Motor neuron (in vitro differentiated cells): Measurements from ENCODE around the gene PLXNB2. TPM values are rescaled to one million over a fixed set of nuclear protein-coding genes. Genes with fewer than 3 reads are reported as not detected.
A peak's percentile ranks its signal among the peaks of the same experiment; 100 is the strongest.

Experiments
- ATAC-seq, 8 experiments: fragments of 200-7000 bp; cut with Tn5 transposase; replicated peaks in 6 of 8; 2 replicates each; pipeline ENCODE4 v1.8.0; 2021; ENCODE audit warnings: mild to moderate bottlenecking in 8 of 8, moderate library complexity in 8 of 8
- H3K27ac ChIP-seq, 2 donors: fragments of 250-450 bp; sonication (Bioruptor Pico); 2 replicates each; pipeline ENCODE4 v1.9.0; 2021; ENCODE audit warnings: antibody characterized with exemption in 2 of 2, mild to moderate bottlenecking in 2 of 2, moderate library complexity in 1 of 2
- H3K4me1 ChIP-seq, 2 donors: fragments of 250-450 bp; sonication (Bioruptor Pico); replicated peaks in 1 of 2; 2 replicates each; pipeline ENCODE4 v1.6.1; 2021; ENCODE audit warnings: antibody characterized with exemption in 2 of 2, mild to moderate bottlenecking in 2 of 2, moderate library complexity in 1 of 2
- H3K4me3 ChIP-seq, 5 donors: fragments of 250-450 bp; sonication (Bioruptor Pico); 2 replicates each; pipeline ENCODE4 v1.9.0; 2021; ENCODE audit warnings: antibody characterized with exemption in 5 of 5, mild to moderate bottlenecking in 5 of 5, moderate library complexity in 4 of 5
- WGBS, 10 experiments: fragments of 450-650 bp; shearing (Covaris generic); methylation state at CpG; one replicate each; pipeline ENCODE4 v1.0.0; 2022; 5-methylcytosine and 5-hydroxymethylcytosine counted together
- in situ Hi-C, 9 experiments: fragments of 400-800 bp; cut with MboI; loops; one replicate each; pipeline ENCODE4 v1.15.0; 2021; ENCODE audit warnings: low sequenced_read_pairs in 9 of 9, low pct_unique_long_range_greater_than_20kb in 2 of 9; ENCODE audit not compliant: unreplicated experiment in 9 of 9
- total RNA-seq, 8 experiments: library from RNA; unstranded; fragments of 300-600 nt; gene quantifications; 2 replicates each; pipeline versions ENCODE4 v1.2.3 to v1.2.4, GENCODE V29; 2022

Gene PLXNB2
- total RNA-seq, 8 experiments from 2014 or later, result 36.8 to 104 (median 59.6) TPM

DNA sequence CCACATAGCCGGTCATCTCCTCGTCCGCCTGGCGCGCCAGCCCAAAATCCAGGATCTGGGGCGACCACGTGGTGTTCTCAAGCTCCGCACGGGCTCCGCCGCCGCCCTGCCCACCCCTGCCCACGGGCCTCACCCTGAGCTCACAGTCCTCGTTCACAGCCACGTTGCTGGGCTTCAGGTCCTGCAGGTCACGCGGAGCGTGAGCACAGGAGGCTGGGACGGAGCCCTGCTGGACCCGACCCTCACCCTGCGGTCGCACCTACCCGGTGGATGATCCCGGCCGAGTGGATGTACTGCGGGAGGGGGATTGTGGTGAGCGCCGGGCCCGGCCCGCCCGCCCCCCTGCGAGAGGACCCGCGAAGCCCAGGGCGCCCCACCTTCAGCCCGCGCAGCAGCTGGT is 40.5 kb downstream of the PLXNB2 start:
- peak overlapping the region in 4 of 5 donors; percentile 19 to 74 (median 25) for H3K4me3 ChIP-seq

DNA sequence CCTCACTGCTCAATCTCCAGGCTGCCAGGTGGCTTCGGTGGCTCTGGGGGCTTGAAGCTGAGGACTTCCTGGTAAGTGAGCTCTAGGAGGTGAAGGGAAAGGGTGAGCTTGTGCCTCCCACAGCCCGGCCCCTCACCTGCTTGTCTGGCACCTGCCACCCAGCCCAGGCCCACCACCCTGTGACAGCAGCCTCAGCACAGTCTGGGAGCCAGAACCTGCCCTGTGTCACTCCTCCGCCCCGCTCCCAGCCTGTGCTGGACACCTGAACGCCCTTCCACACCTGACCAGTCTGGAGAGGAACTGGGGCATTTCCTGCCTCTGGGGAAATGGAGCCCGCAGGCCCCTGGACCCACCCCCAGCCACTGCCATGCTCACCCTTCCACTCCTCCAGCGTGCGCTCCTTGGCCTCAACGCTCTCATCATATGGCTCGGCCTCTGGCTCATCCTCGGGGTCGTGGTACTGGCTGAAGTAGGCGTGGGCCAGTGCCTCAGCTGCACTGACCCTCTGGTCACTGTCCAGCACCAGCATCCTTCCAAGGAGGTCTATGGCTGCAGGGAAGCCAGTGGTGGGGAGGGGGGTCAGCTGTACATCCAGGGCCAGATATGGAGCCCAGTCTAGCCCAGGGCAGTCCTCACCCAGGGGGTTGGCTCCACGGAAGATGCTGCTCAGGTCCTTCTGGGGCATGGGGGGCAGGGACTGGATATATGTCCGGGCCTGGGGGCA is 42.3 kb downstream of the PLXNB2 start:
- in situ Hi-C loops, result loop anchor here in 1 of 9 experiments (10.0 kb wide), 1 partner anchor 60 kb away; the partner anchor contains the start of gene DENND6B

More for the DNA sequence above, 40.5 kb downstream of the PLXNB2 start:
- Histone ChIP-seq H3K27ac (peak overlapping the region in 1 of 2 donors; percentile 62), H3K4me1 (peaks cover 46 to 54% of the 10 kb centered on the region in 2 donors)
- ATAC-seq, result no peak
- WGBS, 10 experiments, result 70 to 100% (median 80%) methylated on average over 2 to 3 of the region's 37 CpGs; no CpG with 5 or more reads in 7 of the 10 experiments
- in situ Hi-C loops, result loop anchor here in 1 of 9 experiments (10.0 kb wide), 1 partner anchor 58 kb away; the partner anchor contains the start of gene DENND6B

DNA sequence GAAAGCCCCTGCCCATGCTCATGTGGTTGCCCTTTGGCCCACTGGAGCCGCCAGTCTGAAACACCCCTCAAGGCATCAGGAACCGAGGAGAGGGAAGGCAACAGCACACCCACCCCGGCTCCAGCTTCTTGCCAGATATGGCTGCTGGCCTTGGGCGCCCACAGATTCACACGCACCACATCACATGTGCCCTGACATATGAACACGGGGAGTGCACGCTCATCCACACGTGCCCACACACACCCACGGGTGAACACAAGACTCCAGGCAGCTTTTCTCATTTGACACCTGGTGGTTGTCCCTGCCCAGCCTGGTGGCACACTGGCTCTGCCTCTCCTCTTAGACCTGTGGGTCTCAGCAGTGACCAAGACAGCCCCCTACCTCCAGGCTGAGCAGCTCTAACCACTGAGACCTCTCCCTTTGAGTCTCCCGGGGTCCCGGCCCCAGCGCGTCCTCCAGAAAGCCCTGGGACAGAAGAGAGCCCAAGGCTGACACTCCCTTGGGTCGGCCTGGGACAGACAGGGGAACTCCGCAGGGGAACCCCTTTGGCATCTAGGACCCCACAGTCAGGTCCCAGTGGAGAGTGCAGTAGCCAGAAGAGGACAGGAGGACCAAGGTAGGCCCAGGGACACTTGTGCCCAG is 43.2 kb downstream of the PLXNB2 start:
- Histone ChIP-seq H3K4me3 (no peak overlapping the region), H3K4me1 (peaks cover 48 to 49% of the 10 kb centered on the region in 2 donors), H3K27ac (no peak overlapping the region)
- no peak for ATAC-seq
- WGBS, 10 experiments, result 80 to 91% (median 83%) methylated on average over 1 to 8 of the region's 15 CpGs; no CpG with 5 or more reads in 6 of the 10 experiments
- in situ Hi-C loops, result loop anchor here in 1 of 9 experiments (10.0 kb wide), 1 partner anchor 61 kb away; the partner anchor contains the start of gene DENND6B

More for the DNA sequence above, 42.3 kb downstream of the PLXNB2 start:
- Histone ChIP-seq H3K4me3 (no peak overlapping the region), H3K4me1 (peaks cover 47% of the 10 kb centered on the region in 2 donors), H3K27ac (no peak overlapping the region)
- WGBS, 10 experiments, result 40 to 100% (median 48%) methylated on average over 1 to 5 of the region's 15 CpGs; no CpG with 5 or more reads in 5 of the 10 experiments
- ATAC-seq, result no peak

DNA sequence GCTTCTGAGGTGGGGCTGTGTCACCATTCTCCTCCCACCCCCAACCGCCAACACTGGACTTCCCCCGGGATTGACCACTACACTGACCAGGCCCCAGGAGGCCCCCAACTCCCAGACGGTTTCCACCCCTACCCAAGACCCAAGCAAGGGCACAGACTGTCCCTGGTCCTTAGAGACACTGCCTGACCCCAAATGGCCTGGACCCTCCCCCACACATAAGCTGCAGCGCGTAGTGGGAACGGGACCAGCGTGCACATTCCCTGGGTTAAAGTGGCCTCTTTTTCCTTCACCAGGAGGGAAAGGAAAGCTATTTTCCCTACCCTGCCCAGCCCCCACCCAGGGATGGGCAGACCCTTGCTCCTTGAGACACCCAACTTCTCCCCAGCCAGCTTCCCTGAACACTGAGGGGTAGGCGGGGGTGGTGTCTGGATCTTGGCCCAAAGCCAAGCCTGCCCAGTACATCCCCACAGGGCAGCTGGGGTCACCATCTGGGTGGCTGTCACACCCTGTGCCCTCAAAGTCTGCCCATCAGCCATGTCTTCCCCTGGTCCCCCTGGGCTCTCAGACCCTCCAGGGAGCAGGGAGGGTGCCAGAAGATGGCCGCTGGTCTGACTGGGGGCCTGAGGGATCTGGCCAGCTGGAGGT is 44.4 kb downstream of the PLXNB2 start:
- ATAC-seq, result no peak
- Histone ChIP-seq H3K4me3 (no peak overlapping the region), H3K27ac (peak overlapping the region in 1 of 2 donors; percentile 10), H3K4me1 (peaks cover 37 to 39% of the 10 kb centered on the region in 2 donors)
- 46 to 80% (median 71%) methylated on average over 1 to 4 of the region's 9 CpGs; no CpG with 5 or more reads in 7 of the 10 experiments for WGBS, 10 experiments
- in situ Hi-C loops, result loop anchor here in 1 of 9 experiments (10.0 kb wide), 1 partner anchor 62 kb away; the partner anchor contains the start of gene DENND6B

DNA sequence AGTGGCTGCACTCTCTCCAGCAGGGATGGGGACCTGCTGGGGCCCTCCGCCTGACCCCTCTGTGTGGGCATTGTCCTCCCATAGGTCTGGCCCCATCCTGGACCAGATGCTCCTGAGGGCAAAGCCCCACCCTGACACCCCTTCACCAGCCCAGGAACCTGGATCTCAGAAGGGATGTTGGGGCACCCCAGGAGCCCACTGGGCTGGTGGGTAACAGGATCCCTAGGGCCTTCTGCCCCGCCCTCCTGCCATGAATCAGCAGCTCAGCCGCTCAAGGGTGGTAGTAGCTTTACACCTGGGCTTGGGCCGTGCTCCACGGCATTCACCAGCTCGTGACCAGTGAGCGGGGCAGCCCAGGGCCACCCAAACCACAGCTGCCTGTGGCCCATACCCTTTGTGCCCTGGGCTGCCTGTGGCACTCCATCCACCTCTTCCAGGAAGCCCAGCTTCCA is 45.0 kb downstream of the PLXNB2 start:
- 40 to 67% methylated on average over 1 of the region's 7 CpGs; no CpG with 5 or more reads in 8 of the 10 experiments for WGBS, 10 experiments
- Histone ChIP-seq H3K4me1 (peaks cover 34 to 35% of the 10 kb centered on the region in 2 donors), H3K27ac (peak overlapping the region; percentile 10 to 87), H3K4me3 (peak overlapping the region in 3 of 5 donors; percentile 48 to 63 (median 56))
- in situ Hi-C loops, result loop anchor here in 1 of 9 experiments (10.0 kb wide), 1 partner anchor 62 kb away; the partner anchor contains the start of gene DENND6B
- no peak for ATAC-seq

DNA sequence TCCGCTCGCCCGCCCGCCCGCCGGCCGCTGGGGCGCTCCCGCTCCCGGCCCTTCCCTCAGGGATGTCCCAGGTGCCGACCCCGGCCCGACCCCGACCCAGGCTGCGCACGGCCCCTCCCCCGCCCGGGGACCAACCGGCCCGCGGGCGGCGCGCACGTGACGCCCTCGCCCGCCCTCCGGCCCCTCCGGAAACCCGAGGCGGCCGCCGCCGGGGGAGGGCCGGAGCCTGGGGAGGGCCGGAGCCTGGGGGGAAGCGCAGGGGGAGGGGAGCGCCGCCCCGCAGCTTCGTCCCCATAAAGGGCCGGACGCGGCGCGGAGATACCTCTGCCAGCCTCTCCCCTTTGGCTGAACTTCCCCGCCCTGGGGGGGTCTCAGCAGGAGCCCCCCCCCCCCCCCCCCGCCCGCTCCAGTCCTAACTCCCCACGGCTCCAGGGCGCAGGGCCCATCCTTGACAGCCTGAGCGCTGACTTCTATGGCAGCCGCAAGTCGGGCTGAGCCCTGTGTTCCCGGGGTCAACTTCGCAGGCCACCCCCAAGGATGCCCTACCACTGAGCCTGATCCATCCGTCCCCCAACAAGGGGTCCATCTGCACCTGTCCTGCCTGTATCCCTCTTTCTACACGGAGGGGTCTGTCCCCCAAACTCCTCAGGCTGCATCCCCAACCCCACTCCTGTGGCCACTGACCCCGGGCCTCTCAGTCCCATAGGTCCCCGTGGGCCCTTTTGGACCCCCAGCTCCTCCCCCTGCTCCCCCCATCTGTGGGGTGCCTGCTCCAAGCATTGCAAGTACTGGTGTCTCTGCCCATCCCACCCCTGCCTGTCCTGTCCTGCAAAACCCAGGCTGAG is 45.6 kb downstream of the PLXNB2 start, which contains the start of gene MAPK12:
MAPK12 (minus strand) TSS at position 69 of the 845 bp plus-strand sequence. CDS start 174 bp downstream, outside the sequence.
- Histone ChIP-seq H3K4me1 (peaks cover 28 to 30% of the 10 kb centered on the region in 2 donors), H3K4me3 (peak within 1 kb of the TSS; percentile 48 to 63 (median 56)), H3K27ac (peak within 1 kb of the TSS; percentile 83 to 87)
- in situ Hi-C loops, result loop anchor here in 1 of 9 experiments (10.0 kb wide), 1 partner anchor 63 kb away; the partner anchor contains the start of gene DENND6B
- WGBS, 10 experiments, result no CpG with 5 or more reads among the region's 61 CpGs
- ATAC-seq, result peak; percentile 25 to 80 (median 66)

DNA sequence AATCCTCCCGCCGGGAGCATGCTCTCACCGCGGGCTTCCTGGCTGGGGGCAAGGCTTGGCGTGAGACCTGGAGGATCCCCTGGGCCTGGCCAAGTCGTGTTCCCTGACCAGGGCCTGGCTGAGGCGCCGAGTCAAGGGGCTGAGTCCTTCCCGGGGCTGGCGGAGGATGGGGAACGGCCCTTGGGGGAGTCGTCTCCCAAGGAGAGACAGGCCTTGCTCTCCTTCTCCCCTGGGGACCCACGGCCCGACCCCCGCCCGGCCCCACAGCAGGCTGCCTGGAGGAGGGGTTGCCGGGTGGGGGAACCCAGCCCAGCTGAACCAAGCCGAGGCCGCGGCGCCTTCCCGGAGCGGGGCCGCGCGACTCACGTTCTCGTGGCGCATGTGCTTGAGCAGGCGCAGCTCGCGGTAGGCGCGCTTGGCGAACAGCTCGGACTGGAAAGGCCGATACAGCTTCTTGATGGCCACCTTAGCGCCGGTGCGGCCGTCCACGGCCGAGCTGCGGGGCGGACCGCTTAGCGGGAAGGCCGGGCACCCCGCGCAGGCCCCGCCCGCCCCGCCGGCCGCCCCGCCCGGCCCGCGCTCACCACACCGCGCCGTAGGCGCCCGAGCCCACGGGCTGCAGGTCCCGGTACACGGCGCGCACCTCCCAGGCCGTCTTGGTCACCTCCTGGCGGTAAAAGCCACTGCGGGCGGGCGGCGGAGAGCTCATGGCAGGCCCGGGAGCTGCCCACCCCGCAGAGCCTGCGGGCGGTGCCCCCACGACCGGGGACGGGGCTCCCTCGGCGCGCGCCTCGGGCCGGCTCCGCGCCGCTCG is 46.4 kb downstream of the PLXNB2 start:
- 0% methylated on average over 1 of the region's 92 CpGs; no CpG with 5 or more reads in 9 of the 10 experiments for WGBS, 10 experiments
- Histone ChIP-seq H3K4me1 (peaks cover 26 to 29% of the 10 kb centered on the region in 2 donors), H3K27ac (peak overlapping the region; percentile 83 to 87), H3K4me3 (peak overlapping the region; percentile 48 to 63 (median 56))
- ATAC-seq, result peak; percentile 40 to 80 (median 60)
- in situ Hi-C loops, result loop anchor here in 1 of 9 experiments (10.0 kb wide), 1 partner anchor 64 kb away; the partner anchor contains the start of gene DENND6B

DNA sequence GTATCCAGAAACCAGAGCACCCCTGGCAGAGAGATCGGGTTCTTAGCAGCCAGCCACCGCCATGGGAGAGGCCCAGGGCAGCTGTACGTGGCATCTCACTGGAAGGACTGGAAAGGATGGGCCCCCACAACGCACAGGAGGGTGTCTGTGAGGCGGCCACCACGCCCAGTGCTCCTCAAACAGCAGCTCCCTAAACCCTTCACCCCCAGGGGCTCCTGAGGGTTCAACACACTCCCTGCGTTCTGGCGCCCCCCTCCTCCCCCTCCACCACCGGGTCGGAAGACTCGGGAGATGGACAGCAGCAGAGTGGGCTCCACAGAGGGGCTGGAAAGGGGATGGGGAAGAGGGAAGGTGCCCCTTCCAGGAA is 47.0 kb downstream of the PLXNB2 start:
- in situ Hi-C loops, result loop anchor here in 1 of 9 experiments (10.0 kb wide), 1 partner anchor 64 kb away; the partner anchor contains the start of gene DENND6B
- H3K27ac ChIP-seq, result peak overlapping the region; percentile 83 to 87
- WGBS, 10 experiments, result 40% methylated on average over 1 of the region's 11 CpGs; no CpG with 5 or more reads in 9 of the 10 experiments
- peak in 3 of 8 experiments; percentile 4 to 8 (median 5) for ATAC-seq
- H3K4me1 ChIP-seq, result peaks cover 26 to 29% of the 10 kb centered on the region in 2 donors
- H3K4me3 ChIP-seq, result peak overlapping the region; percentile 48 to 63 (median 56)

DNA sequence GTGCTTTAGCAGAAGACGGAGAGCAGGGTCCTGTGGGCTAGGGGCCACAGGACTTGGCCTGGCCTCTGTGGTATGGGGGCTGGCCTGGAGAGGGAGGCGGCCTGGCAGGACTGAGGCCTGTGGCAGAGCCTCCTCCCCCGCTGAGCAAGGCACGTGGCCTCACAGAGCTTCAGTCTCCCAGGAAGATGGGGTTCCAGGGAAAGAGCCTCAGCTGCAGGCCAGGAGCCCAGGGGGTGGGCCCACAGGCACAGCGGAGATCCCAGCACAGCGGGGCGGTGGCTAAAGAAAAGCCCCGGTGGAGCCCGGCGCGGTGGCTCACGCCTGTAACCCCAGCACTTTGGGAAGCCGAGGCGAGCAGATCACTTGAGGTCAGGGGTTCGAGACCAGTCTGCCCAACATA is 48.1 kb downstream of the PLXNB2 start:
- H3K27ac ChIP-seq, result no peak overlapping the region
- 100% methylated on average over 2 to 10 of the region's 15 CpGs; no CpG with 5 or more reads in 6 of the 10 experiments for WGBS, 10 experiments
- ATAC-seq, result no peak
- H3K4me3 ChIP-seq, result no peak overlapping the region
- in situ Hi-C loops, result no loop called here
- peaks cover 26 to 29% of the 10 kb centered on the region in 2 donors for H3K4me1 ChIP-seq

DNA sequence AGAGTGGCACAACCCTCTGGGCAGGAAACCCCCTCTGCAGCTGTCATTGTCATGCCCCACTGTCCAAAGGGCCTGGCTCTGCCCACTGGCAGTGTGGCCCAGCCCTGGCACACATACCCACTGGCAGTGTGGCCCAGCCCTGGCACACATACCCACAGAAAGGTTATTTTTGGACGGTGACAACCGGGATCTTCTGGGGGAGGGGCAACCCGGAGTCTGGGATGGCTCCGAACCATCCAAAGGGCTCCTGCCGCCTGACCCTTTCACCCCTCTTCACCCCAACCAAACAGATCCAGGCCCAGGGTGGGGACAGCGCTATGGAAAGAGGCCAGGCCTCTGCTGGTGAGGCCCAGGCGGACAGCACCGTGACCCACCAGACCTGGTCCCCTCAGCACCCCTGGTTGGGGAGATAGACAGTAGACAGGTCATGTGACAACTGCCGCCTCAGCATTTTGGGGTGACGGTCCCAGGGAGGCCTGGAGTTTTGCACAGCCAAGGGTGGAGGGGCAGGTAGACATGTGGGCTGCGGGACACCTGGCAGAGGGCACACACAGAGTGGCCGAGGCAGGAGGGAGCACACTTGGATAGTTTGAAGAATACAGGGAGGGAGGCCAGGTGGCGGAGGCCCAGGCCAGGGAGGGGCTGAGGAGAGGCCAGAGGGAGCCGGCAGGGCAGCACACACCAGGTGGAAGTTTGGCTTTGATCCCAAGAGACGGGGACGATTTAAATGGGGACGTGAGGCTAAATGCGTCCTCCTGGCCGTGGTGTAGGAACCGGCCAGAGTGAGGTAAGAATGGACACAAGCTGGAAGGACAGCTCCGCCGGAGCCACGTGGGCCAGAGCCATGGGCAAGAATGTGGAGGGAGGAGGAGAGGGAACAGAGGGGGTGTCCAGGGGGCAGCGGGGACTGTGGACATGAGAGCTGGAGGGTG is 48.8 kb downstream of the PLXNB2 start:
- H3K27ac ChIP-seq, result no peak overlapping the region
- peaks cover 26 to 29% of the 10 kb centered on the region in 2 donors for H3K4me1 ChIP-seq
- in situ Hi-C loops, result no loop called here
- H3K4me3 ChIP-seq, result no peak overlapping the region
- ATAC-seq, result no peak
- WGBS, 10 experiments, result 20 to 100% (median 83%) methylated on average over 1 to 15 of the region's 24 CpGs; no CpG with 5 or more reads in 4 of the 10 experiments
